K562 (cell line): Measurements from ENCODE around the gene COL25A1. TPM values are rescaled to one million over a fixed set of nuclear protein-coding genes. Genes with fewer than 3 reads are reported as not detected.

Source experiments
- ATAC-seq: fragments of 200-7000 bp; cut with Tn5 transposase; 3 replicates; pipeline ENCODE4 v1.9.1; 2020; ENCODE audit warnings: moderate library complexity
- BruUV-seq: library from RNA; stranded (reverse); fragments of 400-500 nt; replicated peaks from 2 replicates; lab custom pipeline; 2021; lab: Mats Ljungman, UMichigan
- CTCF ChIA-PET: fragments of 300-600 bp; formaldehyde crosslinking; extraction: SDS; loops from one replicate; lab custom pipeline; 2021; ENCODE audit warnings: low intra/inter-chr PET ratio; lab: Yijun Ruan, JAX
- POLR2A ChIA-PET: fragments of 300-600, 350-650 bp; sonication (Branson Sonifier 250); formaldehyde crosslinking; extraction: SDS; loops from one replicate; lab custom pipeline; 2021; ENCODE audit warnings: antibody characterized with exemption, inconsistent platforms; lab: Yijun Ruan, JAX
- DNase-seq, 4 experiments: peaks; one replicate each; pipeline versions ENCODE4 v3.0.0 to v3.0.0-alpha.2; 2011 to 2018; ENCODE audit warnings: low spot score in 3 of 4, mixed read lengths in 3 of 4; ENCODE audit errors: extremely low read depth in 1 of 4
- FAIRE-seq: peaks from 2 replicates; lab custom pipeline; 2011; peaks lifted over from hg19 to GRCh38; lab: Jason Lieb, UNC
- H2AFZ ChIP-seq: 2 replicates; pipeline ENCODE4 v1.6.0; 2011; ENCODE audit warnings: low read depth, low read length, control low read depth, inconsistent platforms
- H3K27ac ChIP-seq: fragments of 200-600 bp; 3 replicates; pipeline ENCODE4 v1.8.0; 2011; ENCODE audit warnings: low read depth, mild to moderate bottlenecking, control low read depth, inconsistent platforms, low read length, moderate library complexity, mixed read lengths; ENCODE audit errors: extremely low read depth
- H3K27me3 ChIP-seq, 2 experiments: fragments of 300-600 bp in 1 of 2; 2 replicates in 1 of 2; 3 replicates in 1 of 2; pipeline versions ENCODE4 v1.6.0 to v1.8.0; 2011; ENCODE audit warnings: inconsistent platforms in 2 of 2, low read length in 2 of 2, mild to moderate bottlenecking in 1 of 2, mixed read lengths in 1 of 2, moderate library complexity in 1 of 2; ENCODE audit not compliant: control insufficient read depth in 2 of 2, insufficient read depth in 2 of 2
- H3K36me3 ChIP-seq: fragments of 300-600 bp; 3 replicates; pipeline ENCODE4 v1.8.0; 2011; ENCODE audit warnings: mild to moderate bottlenecking, low read length, inconsistent platforms; ENCODE audit not compliant: control insufficient read depth, insufficient read depth
- H3K4me1 ChIP-seq, 2 experiments: fragments of 200-600 bp in 1 of 2; replicated peaks in 1 of 2; 2 replicates in 1 of 2; 3 replicates in 1 of 2; pipeline versions ENCODE4 v1.5.1 to v1.8.0; 2011; ENCODE audit warnings: inconsistent platforms in 2 of 2, low read length in 2 of 2, mild to moderate bottlenecking in 1 of 2, mixed read lengths in 1 of 2, moderate library complexity in 1 of 2; ENCODE audit not compliant: control insufficient read depth in 2 of 2, insufficient read depth in 2 of 2
- H3K4me2 ChIP-seq: 2 replicates; pipeline ENCODE4 v1.6.1; 2011; ENCODE audit warnings: low read length, control low read depth, inconsistent platforms, mixed read lengths; ENCODE audit not compliant: insufficient read depth
- H3K4me3 ChIP-seq: fragments of 200-600 bp; sonication (generic), shearing (Covaris generic); 2 replicates; pipeline ENCODE4 v1.5.1; 2016; ENCODE audit warnings: control low read depth, inconsistent platforms
- H3K79me2 ChIP-seq: fragments of 200-600 bp; 3 replicates; pipeline ENCODE4 v1.8.0; 2011; ENCODE audit warnings: low read length, inconsistent platforms; ENCODE audit not compliant: control insufficient read depth, insufficient read depth
- H3K9ac ChIP-seq, 2 experiments: 2 replicates each; pipeline versions ENCODE4 v1.6.0 to v1.6.1; 2011; ENCODE audit warnings: low read depth in 2 of 2, low read length in 2 of 2, control low read depth in 1 of 2, inconsistent platforms in 1 of 2, mild to moderate bottlenecking in 1 of 2, mixed read lengths in 1 of 2; ENCODE audit not compliant: insufficient read depth in 1 of 2
- H3K9me1 ChIP-seq: one replicate; pipeline ENCODE4 v1.6.0; 2011; ENCODE audit warnings: inconsistent platforms, mild to moderate bottlenecking, low read length, moderate library complexity; ENCODE audit not compliant: control insufficient read depth, insufficient read depth
- H3K9me3 ChIP-seq: replicated peaks from 2 replicates; pipeline ENCODE4 v1.5.1; 2011; ENCODE audit warnings: low read depth, low read length, inconsistent platforms; ENCODE audit not compliant: control insufficient read depth, insufficient read depth
- H4K20me1 ChIP-seq: replicated peaks from 2 replicates; pipeline ENCODE4 v1.6.1; 2011; ENCODE audit warnings: low read length, inconsistent platforms, mixed read lengths; ENCODE audit not compliant: control insufficient read depth, insufficient read depth
- ARID1B ChIP-seq: fragments of 450-650 bp; IDR thresholded peaks from 2 replicates; pipeline ENCODE4 v1.6.1; 2016; ENCODE audit warnings: antibody characterized with exemption, mild to moderate bottlenecking, inconsistent platforms
- CSDE1 ChIP-seq, 2 experiments: fragments of 450-650 bp; IDR thresholded peaks; 2 replicates each; pipeline ENCODE4 v1.6.1; 2016; ENCODE audit warnings: mild to moderate bottlenecking in 1 of 2
- ELF2 ChIP-seq: fragments of 250-450 bp; sonication (Bioruptor Pico); IDR thresholded peaks from 2 replicates; pipeline ENCODE4 v1.5.0; 2021; ENCODE audit warnings: mild to moderate bottlenecking
- GTF2F1 ChIP-seq: IDR thresholded peaks from 2 replicates; pipeline ENCODE4 v1.6.1; 2011; ENCODE audit warnings: low read depth, low read length, improper control_type of control experiment
- HINFP ChIP-seq: fragments of 450-650 bp; conservative IDR thresholded peaks from 2 replicates; pipeline ENCODE4 v1.6.1; 2016; ENCODE audit warnings: missing genetic modification characterization, low read depth, mild to moderate bottlenecking, control low read depth, missing compliant biosample characterization
- SAFB ChIP-seq: fragments of 200-400 bp; formaldehyde crosslinking; IDR thresholded peaks from 2 replicates; pipeline ENCODE4 v1.6.1; 2017; ENCODE audit warnings: low read depth, low read length, borderline replicate concordance
- TARDBP ChIP-seq: fragments of 450-650 bp; IDR thresholded peaks from 2 replicates; pipeline ENCODE4 v1.6.1; 2016
- ZNF175 ChIP-seq: fragments of 200-800 bp; sonication (Bioruptor generic); IDR thresholded peaks from 2 replicates; pipeline ENCODE4 v1.6.1; 2016; ENCODE audit warnings: low read depth, mild to moderate bottlenecking, missing genetic modification characterization, missing compliant biosample characterization
- ZNF561 ChIP-seq: fragments of 450-650 bp; formaldehyde crosslinking; conservative IDR thresholded peaks from 2 replicates; pipeline ENCODE4 v1.4.0; 2020; ENCODE audit warnings: mild to moderate bottlenecking, moderate library complexity
- WGBS: fragments of 100-300 bp; shearing (Covaris generic); methylation state at CpG from one replicate; pipeline ENCODE4 v1.1.6; 2016; ENCODE audit warnings: low coverage, mixed read lengths; ENCODE audit not compliant: insufficient coverage; ENCODE audit errors: missing lambda C conversion rate; 5-methylcytosine and 5-hydroxymethylcytosine counted together
- in situ Hi-C: fragments of 300-500 bp; cut with MboI; formaldehyde crosslinking; loops from 4 replicates; pipeline ENCODE4 v1.15.0; 2018; ENCODE audit warnings: inconsistent platforms, mixed read lengths
- intact Hi-C: fragments of 100-400 bp; cut with micrococcal nuclease; formaldehyde crosslinking; loops from 2 replicates; pipeline ENCODE4 v1.14.2; 2022
- polyA plus RNA-seq, 8 experiments: library from polyadenylated mRNA; depleted of rRNA in 4 of 8; stranded (reverse) in 5 of 8; unstranded in 3 of 8; fragments of >200 nt; fragmentation: Nextera tagmentation in 2 of 8; fragmentation: Illumina TruSeq in 1 of 8; extraction: Ambion mirVana in 2 of 8; extraction: Trizol in 1 of 8; gene quantifications; 2 replicates each; pipeline versions ENCODE4 v1.2.1 to v1.2.3, GENCODE V29; 2011 to 2014; ENCODE audit warnings: inconsistent platforms in 1 of 8, missing spikeins in 1 of 8
- total RNA-seq, 7 experiments: library from RNA; depleted of rRNA in 6 of 7; stranded (reverse); fragments of >200 nt in 6 of 7; fragmentation: Illumina TruSeq in 2 of 7; extraction: Trizol in 2 of 7; gene quantifications; 2 replicates each; pipeline versions ENCODE4 v1.2.1 to v1.2.3, GENCODE V29; 2011 to 2021; ENCODE audit warnings: low replicate concordance in 1 of 7

Gene COL25A1
- total and polyA plus RNA-seq, 9 of the 15 experiments (the other 6 are each of a cell fraction or from before 2014, with no cell fraction given): 0.03 to 0.62 (median 0.27) TPM

GRCh38 chr4:109195646-109196045 lies 106.8 kb downstream of the COL25A1 start:
- H3K79me2 ChIP-seq: no peaks in the 10 kb centered on the region
- intact Hi-C loops: no loop called here
- no peaks in the 10 kb centered on the region for H4K20me1 ChIP-seq
- no peaks in the 10 kb centered on the region for H3K4me1 ChIP-seq
- no peak overlapping the region for H3K4me3 ChIP-seq
- BruUV-seq: no TSS peak
- DNase-seq (no peak), FAIRE-seq (peak; percentile 52), ATAC-seq (no peak)
- no peaks in the 10 kb centered on the region for H3K36me3 ChIP-seq
- no peaks in the 10 kb centered on the region for H3K9me3 ChIP-seq
- H2AFZ ChIP-seq: no peak overlapping the region
- H3K9me1 ChIP-seq: no peaks in the 10 kb centered on the region
- no peak overlapping the region for H3K27ac ChIP-seq
- CTCF ChIA-PET: no interaction called here
- 85% methylated on average over 1 of the region's 1 CpG for WGBS
- no peak for TF ChIP-seq ZNF561
- TF ChIP-seq SAFB: no peak
- TF ChIP-seq ELF2 (CRISPR knock-in tag): no peak
- TF ChIP-seq GTF2F1: no peak
- TF ChIP-seq ZNF175 (CRISPR knock-in tag): no peak
- no peak for TF ChIP-seq HINFP (tag)
- no peak for TF ChIP-seq CSDE1 (IDR thresholded peaks at IDR 0.05)
- TF ChIP-seq TARDBP: no peak
- TF ChIP-seq ARID1B: no peak
- H3K4me2 ChIP-seq: no peak overlapping the region
- H3K9ac ChIP-seq: no peak overlapping the region
- no peaks in the 10 kb centered on the region for H3K27me3 ChIP-seq
- POLR2A ChIA-PET: no interaction called here
- in situ Hi-C loops: no loop called here
